NCI-H128 (cell line): Measurements from ENCODE around the gene KIAA1586.

Source experiments
- DNase-seq: peaks from one replicate; lab custom pipeline; 2025; ENCODE audit not compliant: unreplicated experiment; lab: John Stamatoyannopoulos, UW

The KIAA1586 gene

GRCh38 chr6:57097596-57097995, 51.1 kb downstream of the KIAA1586 start:
- no peak for DNase-seq

GRCh38 chr6:57102976-57103375, 56.5 kb downstream of the KIAA1586 start:
- DNase-seq: no peak

DNA sequence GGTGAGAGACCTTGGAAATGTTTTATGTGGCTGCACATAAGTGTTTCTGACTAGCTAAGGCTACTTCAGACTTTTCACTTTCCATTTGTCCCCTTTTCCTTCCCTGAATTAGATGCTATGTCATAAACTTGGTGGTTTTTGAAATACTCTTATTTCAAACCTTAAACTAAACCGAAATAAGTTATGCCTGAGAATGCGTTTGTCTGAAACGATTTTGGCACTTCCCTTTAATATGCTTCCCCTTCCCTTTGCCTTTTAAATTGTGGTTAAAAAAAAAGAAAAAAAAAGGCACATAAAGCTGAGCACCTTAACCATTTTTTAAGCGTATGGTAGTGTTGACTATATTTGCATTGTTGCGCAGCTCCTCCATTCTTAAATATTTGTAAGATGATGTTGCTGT, 57.8 kb downstream of the KIAA1586 start:
- no peak for DNase-seq
